ENCODE measurements around the gene OR2W3. TPM values are rescaled to one million over a fixed set of nuclear protein-coding genes. Genes with fewer than 3 reads are reported as not detected.
"Not testable (repeated sequence)": the region's sequence is repeated elsewhere in the genome, so short reads cannot be mapped to it uniquely, and the experiment has no call there.

Gene OR2W3
- polyA plus RNA-seq, 6 donors from 2014 or later: 0.67 to 10.6 (median 2.0) TPM

- no peak for ATAC-seq (ENCODE audit: low read depth in 2 of 2)
- Mint-ChIP-seq H3K9me3 (peaks cover 0 to 12% (median 10%) of the 10 kb centered on the region in 7 donors), H3K36me3 (peaks cover 0 to 7% of the 10 kb centered on the region in 2 donors), H3K4me3 (peak overlapping the region in 7 of 8 donors; percentile 15 to 92 (median 41)), H3K4me1 (peaks cover under 1 to 4% (median 2%) of the 10 kb centered on the region in 3 donors), H3K27ac (no peak overlapping the region), H3K27me3 (peaks cover 0 to 6% (median 0%) of the 10 kb centered on the region in 3 donors)
- DNase-seq: no peak
Measured at GRCh38 chr1:247935781-247936180, 40.4 kb downstream of the OR2W3 start.

GRCh38 chr1:247936415-247936814 lies 41.0 kb downstream of the OR2W3 start:
- Mint-ChIP-seq H3K36me3 (peaks cover 0 to 7% of the 10 kb centered on the region in 2 donors), H3K9me3 (peaks cover 0 to 12% (median 10%) of the 10 kb centered on the region in 7 donors), H3K4me3 (peak overlapping the region in 6 of 8 donors; percentile 24 to 92 (median 72)), H3K27ac (peak overlapping the region in 2 of 6 donors; percentile 37 to 72), H3K27me3 (peaks cover 0 to 3% (median 0%) of the 10 kb centered on the region in 3 donors), H3K4me1 (peaks cover 5 to 11% (median 7%) of the 10 kb centered on the region in 3 donors)
- no peak for ATAC-seq (ENCODE audit: low read depth in 2 of 2)
- no peak for DNase-seq

GRCh38 chr1:247936965-247937734 lies 41.8 kb downstream of the OR2W3 start:
- Mint-ChIP-seq H3K27ac (peak overlapping the region; percentile 37 to 90 (median 66)), H3K4me3 (peak overlapping the region; percentile 77 to 93 (median 88)), H3K4me1 (peaks cover 5 to 11% (median 7%) of the 10 kb centered on the region in 3 donors), H3K9me3 (peaks cover 0 to 12% (median 10%) of the 10 kb centered on the region in 7 donors)
- peak; percentile 93 to 95 for ATAC-seq (ENCODE audit: low read depth in 2 of 2)
- DNase-seq: peak; percentile 86
- H3K27me3 Mint-ChIP-seq, H3K36me3 Mint-ChIP-seq: not testable (repeated sequence)

GRCh38 chr1:247942624-247943023 lies 47.2 kb downstream of the OR2W3 start:
- peaks cover 0 to 4% (median 3%) of the 10 kb centered on the region in 7 donors for H3K9me3 Mint-ChIP-seq
- no peak overlapping the region for H3K27ac Mint-ChIP-seq
- no peaks in the 10 kb centered on the region for H3K27me3 Mint-ChIP-seq
- H3K4me1 Mint-ChIP-seq: peaks cover 5 to 11% (median 7%) of the 10 kb centered on the region in 3 donors
- peaks cover 0 to 10% of the 10 kb centered on the region in 2 donors for H3K36me3 Mint-ChIP-seq
- DNase-seq (no peak), ATAC-seq (ENCODE audit: low read depth in 2 of 2) (no peak)
- no peak overlapping the region for H3K4me3 Mint-ChIP-seq

Other genes starting within 250 kb of the OR2W3 start
- not detected for gene OR13G1, start 215.8 kb upstream of the OR2W3 start, polyA plus RNA-seq (ENCODE audit: low read depth in 6 of 6)
- not detected for gene OR6F1, start 178.9 kb upstream of the OR2W3 start, polyA plus RNA-seq (ENCODE audit: low read depth in 6 of 6)
- not detected for gene OR14K1, start 157.0 kb upstream of the OR2W3 start, polyA plus RNA-seq (ENCODE audit: low read depth in 6 of 6)
- not detected for gene OR14A2, start 147.4 kb upstream of the OR2W3 start, polyA plus RNA-seq (ENCODE audit: low read depth in 6 of 6)
- not detected for gene OR1C1, start 135.0 kb upstream of the OR2W3 start, polyA plus RNA-seq (ENCODE audit: low read depth in 6 of 6)
- not detected for gene OR14A16, start 71.5 kb upstream of the OR2W3 start, polyA plus RNA-seq (ENCODE audit: low read depth in 6 of 6)
- gene OR11L1, start 53.7 kb upstream of the OR2W3 start, polyA plus RNA-seq (ENCODE audit: low read depth in 6 of 6): not detected
- 1 to 10 TPM; 2.2 to 6.2 (median 4.7) TPM for gene TRIM58, start 38.4 kb upstream of the OR2W3 start, polyA plus RNA-seq (ENCODE audit: low read depth in 6 of 6)
- under 1 TPM in 1 of 6 donors, not detected in 5; 0.43 TPM for gene OR2T8, start 24.7 kb downstream of the OR2W3 start, polyA plus RNA-seq (ENCODE audit: low read depth in 6 of 6)
- not detected for gene OR2AJ1, start 29.3 kb downstream of the OR2W3 start, polyA plus RNA-seq (ENCODE audit: low read depth in 6 of 6)
- gene OR2L8, start 53.3 kb downstream of the OR2W3 start, polyA plus RNA-seq (ENCODE audit: low read depth in 6 of 6): under 1 TPM in 2 of 6 donors, not detected in 4; 0.51 to 0.74 TPM
- gene OR2AK2, start 69.6 kb downstream of the OR2W3 start, polyA plus RNA-seq (ENCODE audit: low read depth in 6 of 6): not detected
- not detected for gene OR2L5, start 118.1 kb downstream of the OR2W3 start, polyA plus RNA-seq (ENCODE audit: low read depth in 6 of 6)
- 1 to 10 TPM in 1 of 6 donors, under 1 TPM in 4, not detected in 1; 0.16 to 1.7 (median 0.74) TPM for gene OR2L2, start 134.5 kb downstream of the OR2W3 start, polyA plus RNA-seq (ENCODE audit: low read depth in 6 of 6)
- gene OR2L3, start 151.2 kb downstream of the OR2W3 start, polyA plus RNA-seq (ENCODE audit: low read depth in 6 of 6): under 1 TPM in 1 of 6 donors, not detected in 5; 0.12 TPM
- gene OR2L13, start 199.6 kb downstream of the OR2W3 start, polyA plus RNA-seq (ENCODE audit: low read depth in 6 of 6): 1 to 10 TPM in 2 of 6 donors, under 1 TPM in 3, not detected in 1; 0.27 to 1.7 (median 0.61) TPM
- gene OR2M5, start 249.6 kb downstream of the OR2W3 start, polyA plus RNA-seq (ENCODE audit: low read depth in 6 of 6): not detected

Data from naive B cell (primary cell).